ENCODE data around the gene SGPL1.

SGPL1 gene

DNA sequence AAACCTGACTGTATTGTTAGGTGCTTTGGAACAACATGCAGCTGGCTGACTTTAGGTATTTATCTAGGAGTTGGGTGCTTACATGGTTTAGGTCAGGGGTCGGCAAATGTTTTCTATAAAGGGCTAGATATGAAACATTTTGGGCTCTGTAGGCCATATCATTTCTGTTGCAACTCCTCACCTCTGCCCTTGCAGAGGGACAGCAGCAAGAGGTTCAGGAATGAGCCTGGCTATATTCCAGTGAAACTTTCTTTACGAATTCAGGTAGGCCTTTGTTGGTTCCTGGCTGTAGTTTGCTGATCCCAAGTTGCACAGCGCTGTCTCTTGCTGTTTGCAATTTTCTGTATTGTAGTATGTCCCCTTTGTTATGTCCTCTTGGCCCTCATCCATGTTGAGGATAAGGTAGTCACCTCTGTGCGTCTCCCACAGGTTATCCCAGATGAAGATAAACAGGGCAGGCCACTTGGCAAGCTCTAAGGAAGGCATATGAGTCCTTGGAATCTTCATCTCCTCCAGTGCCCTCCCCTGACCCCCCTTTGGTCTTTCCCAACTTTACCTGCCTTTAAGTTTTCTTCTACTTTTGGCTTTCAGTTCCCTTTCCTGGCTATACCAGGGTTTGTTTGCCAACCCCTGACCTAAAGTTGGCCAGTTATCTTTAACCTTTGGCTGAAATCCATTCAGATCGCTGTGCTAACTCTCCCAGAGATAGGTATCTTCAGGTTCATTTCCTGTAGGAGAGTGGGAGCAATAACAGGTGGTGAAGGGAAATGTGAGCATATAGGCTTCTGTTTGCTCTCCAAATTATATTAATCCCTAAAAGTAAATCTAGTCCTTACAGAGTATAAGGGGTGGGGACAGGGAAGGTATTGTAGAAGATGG, 36.1 kb downstream of the SGPL1 start:
- no peaks in the 10 kb centered on the region for H3K79me2 ChIP-seq
- no peak overlapping the region for H2AFZ ChIP-seq
- no peaks in the 10 kb centered on the region for H3K27me3 ChIP-seq (ENCODE audit: control insufficient read depth, insufficient read depth, low read length)
- H3K27ac ChIP-seq: no peak overlapping the region
- no peak overlapping the region for H3K9ac ChIP-seq
- H3K4me2 ChIP-seq (ENCODE audit: low read length): no peak overlapping the region
- H3K36me3 ChIP-seq (ENCODE audit: control insufficient read depth, insufficient read depth, low read length): no peaks in the 10 kb centered on the region
- peaks cover 15% of the 10 kb centered on the region for H3K4me1 ChIP-seq
- H3K9me3 ChIP-seq (ENCODE audit: control insufficient read depth, low read length): no peaks in the 10 kb centered on the region
- TF ChIP-seq, protein P1, sequence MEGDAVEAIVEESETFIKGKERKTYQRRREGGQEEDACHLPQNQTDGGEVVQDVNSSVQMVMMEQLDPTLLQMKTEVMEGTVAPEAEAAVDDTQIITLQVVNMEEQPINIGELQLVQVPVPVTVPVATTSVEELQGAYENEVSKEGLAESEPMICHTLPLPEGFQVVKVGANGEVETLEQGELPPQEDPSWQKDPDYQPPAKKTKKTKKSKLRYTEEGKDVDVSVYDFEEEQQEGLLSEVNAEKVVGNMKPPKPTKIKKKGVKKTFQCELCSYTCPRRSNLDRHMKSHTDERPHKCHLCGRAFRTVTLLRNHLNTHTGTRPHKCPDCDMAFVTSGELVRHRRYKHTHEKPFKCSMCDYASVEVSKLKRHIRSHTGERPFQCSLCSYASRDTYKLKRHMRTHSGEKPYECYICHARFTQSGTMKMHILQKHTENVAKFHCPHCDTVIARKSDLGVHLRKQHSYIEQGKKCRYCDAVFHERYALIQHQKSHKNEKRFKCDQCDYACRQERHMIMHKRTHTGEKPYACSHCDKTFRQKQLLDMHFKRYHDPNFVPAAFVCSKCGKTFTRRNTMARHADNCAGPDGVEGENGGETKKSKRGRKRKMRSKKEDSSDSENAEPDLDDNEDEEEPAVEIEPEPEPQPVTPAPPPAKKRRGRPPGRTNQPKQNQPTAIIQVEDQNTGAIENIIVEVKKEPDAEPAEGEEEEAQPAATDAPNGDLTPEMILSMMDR (IDR thresholded peaks at IDR 0.05): no peak
- H3K4me3 ChIP-seq (ENCODE audit: low read depth, low read length): no peak overlapping the region

DNA sequence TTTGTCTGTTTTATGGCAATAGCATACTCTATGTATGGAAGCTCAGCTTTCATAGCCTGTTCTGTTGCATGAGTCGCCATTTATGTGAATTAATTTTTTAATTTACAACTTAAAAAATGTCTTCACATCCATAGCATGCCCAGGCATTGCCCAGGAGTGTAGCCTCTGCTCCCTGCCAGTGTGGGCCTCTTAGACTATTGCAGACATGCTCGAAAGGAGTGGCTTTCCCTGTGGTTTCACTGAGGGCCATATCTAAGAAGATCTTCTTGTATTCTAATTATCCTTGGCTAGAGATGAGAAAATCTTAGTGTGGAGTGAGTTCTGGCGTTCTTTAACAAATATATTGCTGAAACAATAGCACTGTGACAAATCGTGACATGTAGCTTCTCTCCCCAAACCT, 37.3 kb downstream of the SGPL1 start:
- TF ChIP-seq, protein P1 (IDR thresholded peaks at IDR 0.05): no peak
- Histone ChIP-seq H3K27ac (no peak overlapping the region), H3K9me3 (ENCODE audit: control insufficient read depth, low read length) (no peaks in the 10 kb centered on the region), H3K79me2 (no peaks in the 10 kb centered on the region), H3K4me2 (ENCODE audit: low read length) (no peak overlapping the region), H3K4me1 (peaks cover 15% of the 10 kb centered on the region), H3K9ac (no peak overlapping the region), H2AFZ (no peak overlapping the region), H3K27me3 (ENCODE audit: control insufficient read depth, insufficient read depth, low read length) (no peaks in the 10 kb centered on the region), H3K36me3 (ENCODE audit: control insufficient read depth, insufficient read depth, low read length) (no peaks in the 10 kb centered on the region), H3K4me3 (ENCODE audit: low read depth, low read length) (no peak overlapping the region)

DNA sequence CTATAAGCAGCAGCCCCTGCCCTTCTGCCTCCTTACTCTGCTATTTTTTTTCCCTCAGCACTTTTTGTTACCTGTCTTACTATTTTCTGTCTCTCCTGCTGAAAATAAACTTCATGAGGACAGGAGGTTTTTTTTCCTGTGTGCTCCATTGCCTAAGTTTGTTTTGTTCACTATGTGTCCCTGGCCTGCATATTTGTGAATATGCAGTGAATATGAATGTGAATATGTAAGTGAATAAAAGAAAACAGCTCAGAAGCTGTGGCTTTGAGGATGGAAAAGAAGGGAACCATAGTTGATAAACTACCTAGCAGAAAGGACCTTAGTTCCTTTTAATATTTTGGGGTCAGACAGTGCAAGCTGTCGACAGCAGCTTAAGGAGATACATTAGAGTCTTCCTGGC, 37.7 kb downstream of the SGPL1 start:
- Histone ChIP-seq H3K4me1 (peaks cover 15% of the 10 kb centered on the region), H3K36me3 (ENCODE audit: control insufficient read depth, insufficient read depth, low read length) (no peaks in the 10 kb centered on the region), H3K9me3 (ENCODE audit: control insufficient read depth, low read length) (no peaks in the 10 kb centered on the region), H3K27me3 (ENCODE audit: control insufficient read depth, insufficient read depth, low read length) (no peaks in the 10 kb centered on the region), H3K9ac (no peak overlapping the region), H3K79me2 (no peaks in the 10 kb centered on the region), H3K4me2 (ENCODE audit: low read length) (no peak overlapping the region), H3K4me3 (ENCODE audit: low read depth, low read length) (no peak overlapping the region), H3K27ac (no peak overlapping the region), H2AFZ (no peak overlapping the region)
- TF ChIP-seq, protein P1 (IDR thresholded peaks at IDR 0.05): no peak

DNA sequence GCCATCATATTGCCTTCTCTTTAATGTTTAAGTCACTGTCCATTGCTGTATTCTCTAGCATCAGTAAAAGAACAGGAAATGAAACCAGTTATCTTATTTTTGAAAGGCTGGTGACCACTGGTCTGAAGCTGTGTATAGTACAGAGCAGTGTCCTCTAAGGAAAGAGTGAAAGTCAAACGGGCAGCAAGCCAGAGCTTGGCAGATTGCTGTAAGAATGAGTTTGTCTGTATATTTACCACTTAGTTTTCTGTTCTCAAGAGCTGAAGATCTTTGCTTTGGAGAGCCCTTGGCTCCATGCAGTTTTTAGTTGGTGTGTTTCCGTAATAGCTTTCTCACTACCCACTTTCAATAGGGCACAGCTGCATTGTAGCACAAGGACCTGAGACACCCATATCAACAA, 40.7 kb downstream of the SGPL1 start:
- no peaks in the 10 kb centered on the region for H3K27me3 ChIP-seq (ENCODE audit: control insufficient read depth, insufficient read depth, low read length)
- no peak overlapping the region for H3K4me2 ChIP-seq (ENCODE audit: low read length)
- H2AFZ ChIP-seq: no peak overlapping the region

More for the DNA sequence above, 40.7 kb downstream of the SGPL1 start:
- TF ChIP-seq, protein P1 (IDR thresholded peaks at IDR 0.05): no peak
- Histone ChIP-seq H3K4me1 (peaks cover 15% of the 10 kb centered on the region), H3K9ac (no peak overlapping the region), H3K36me3 (ENCODE audit: control insufficient read depth, insufficient read depth, low read length) (no peaks in the 10 kb centered on the region), H3K9me3 (ENCODE audit: control insufficient read depth, low read length) (no peaks in the 10 kb centered on the region), H3K27ac (no peak overlapping the region), H3K4me3 (ENCODE audit: low read depth, low read length) (no peak overlapping the region), H3K79me2 (no peaks in the 10 kb centered on the region)

All from parathyroid adenoma (tissue), 2 donors.